ENCODE measurements around the gene DGKB.

Gene DGKB

DNA sequence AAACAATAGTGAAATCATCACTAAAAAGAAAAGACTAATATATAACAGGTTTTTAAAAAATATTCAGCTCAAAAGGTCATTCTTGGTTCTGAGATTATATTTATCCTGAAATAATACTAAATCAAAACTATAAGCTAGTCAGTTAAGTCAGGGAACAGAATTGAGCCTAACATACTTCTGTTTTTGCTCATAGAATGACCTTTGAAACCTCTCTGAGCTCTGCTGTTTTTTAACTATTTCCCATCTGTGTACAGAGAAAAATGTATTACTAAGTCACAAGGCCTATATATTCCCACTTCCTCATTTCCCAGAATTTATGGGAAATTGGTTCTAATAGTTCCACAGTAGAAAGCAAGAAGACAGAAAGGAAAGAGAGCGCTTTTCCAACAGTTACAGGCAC, 566.3 kb downstream of the DGKB start:
- no peaks in the 10 kb centered on the region for H3K9me3 ChIP-seq (ENCODE audit: insufficient read depth, low read length)
- no peak for DNase-seq (ENCODE audit: low read depth, low spot score)
- no peaks in the 10 kb centered on the region for H3K4me1 ChIP-seq (ENCODE audit: insufficient read depth, insufficient read length)
- no peak overlapping the region for H3K9ac ChIP-seq (ENCODE audit: insufficient read length, low read depth)
- no peak overlapping the region for H3K4me3 ChIP-seq (ENCODE audit: insufficient read length, low read depth)
- H3K27me3 ChIP-seq (ENCODE audit: insufficient read depth, insufficient read length), result no peaks in the 10 kb centered on the region
- TF ChIP-seq SUZ12 (IDR thresholded peaks at IDR 0.05; ENCODE audit: extremely low read depth, insufficient read depth, insufficient read length), result no peak
- no peak for TF ChIP-seq YY1 (IDR thresholded peaks at IDR 0.05; ENCODE audit: insufficient read depth, insufficient read length)
- TF ChIP-seq ZNF274 (IDR thresholded peaks at IDR 0.05; ENCODE audit: low read depth, low read length), result no peak
- no peaks in the 10 kb centered on the region for H3K36me3 ChIP-seq (ENCODE audit: insufficient read depth, insufficient read length, low read length)

DNA sequence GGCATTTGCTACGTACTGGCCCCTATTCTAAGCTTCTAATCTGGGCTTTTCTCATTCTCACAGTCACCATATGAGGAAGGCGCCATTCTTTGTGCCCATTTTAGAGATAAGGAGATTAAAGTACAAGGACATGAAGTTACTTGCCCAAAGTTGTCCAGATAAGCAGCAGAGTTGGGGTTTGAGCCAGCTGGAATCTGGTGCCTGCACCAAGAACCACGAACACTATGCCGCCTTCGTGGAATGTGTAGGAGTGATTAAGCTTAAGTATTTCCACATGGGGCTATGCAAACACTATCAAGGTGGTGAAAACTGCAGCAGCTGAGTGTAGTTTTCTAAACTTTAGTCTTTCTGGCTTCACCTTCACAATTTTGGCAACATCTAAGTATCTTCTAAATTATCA, 570.4 kb downstream of the DGKB start:
- no peaks in the 10 kb centered on the region for H3K4me1 ChIP-seq (ENCODE audit: insufficient read depth, insufficient read length)
- H3K27me3 ChIP-seq (ENCODE audit: insufficient read depth, insufficient read length), result no peaks in the 10 kb centered on the region
- TF ChIP-seq YY1 (IDR thresholded peaks at IDR 0.05; ENCODE audit: insufficient read depth, insufficient read length), result no peak
- TF ChIP-seq ZNF274 (IDR thresholded peaks at IDR 0.05; ENCODE audit: low read depth, low read length), result no peak
- no peak for TF ChIP-seq SUZ12 (IDR thresholded peaks at IDR 0.05; ENCODE audit: extremely low read depth, insufficient read depth, insufficient read length)
- no peak for DNase-seq (ENCODE audit: low read depth, low spot score)
- H3K9me3 ChIP-seq (ENCODE audit: insufficient read depth, low read length), result no peaks in the 10 kb centered on the region
- no peak overlapping the region for H3K4me3 ChIP-seq (ENCODE audit: insufficient read length, low read depth)
- H3K36me3 ChIP-seq (ENCODE audit: insufficient read depth, insufficient read length, low read length), result no peaks in the 10 kb centered on the region
- no peak overlapping the region for H3K9ac ChIP-seq (ENCODE audit: insufficient read length, low read depth)

DNA sequence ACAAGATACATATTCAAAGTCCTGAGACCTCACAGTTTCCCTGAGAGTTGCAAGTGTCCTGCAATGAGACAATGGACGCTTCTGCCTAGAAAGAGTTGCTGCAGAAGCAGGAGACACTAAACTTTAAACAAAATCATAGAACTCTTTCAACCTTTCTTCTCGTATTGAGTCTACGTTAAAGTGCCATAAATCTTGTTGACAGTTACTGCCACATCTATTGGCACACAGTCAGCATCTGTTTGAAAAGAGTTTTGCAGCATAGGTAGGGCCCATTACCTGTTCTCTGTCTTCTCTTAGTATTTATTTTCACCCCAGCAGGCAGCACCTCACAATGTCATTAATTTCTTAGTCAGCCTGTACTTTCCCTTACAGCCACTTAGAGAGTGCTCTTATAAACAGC, 577.8 kb downstream of the DGKB start:
- Histone ChIP-seq H3K36me3 (ENCODE audit: insufficient read depth, insufficient read length, low read length) (no peaks in the 10 kb centered on the region), H3K9ac (ENCODE audit: insufficient read length, low read depth) (no peak overlapping the region), H3K4me1 (ENCODE audit: insufficient read depth, insufficient read length) (no peaks in the 10 kb centered on the region), H3K4me3 (ENCODE audit: insufficient read length, low read depth) (no peak overlapping the region), H3K9me3 (ENCODE audit: insufficient read depth, low read length) (no peaks in the 10 kb centered on the region), H3K27me3 (ENCODE audit: insufficient read depth, insufficient read length) (no peaks in the 10 kb centered on the region)
- TF ChIP-seq YY1 (IDR thresholded peaks at IDR 0.05; ENCODE audit: insufficient read depth, insufficient read length), result no peak
- TF ChIP-seq ZNF274 (IDR thresholded peaks at IDR 0.05; ENCODE audit: low read depth, low read length), result no peak
- no peak for TF ChIP-seq SUZ12 (IDR thresholded peaks at IDR 0.05; ENCODE audit: extremely low read depth, insufficient read depth, insufficient read length)
- DNase-seq (ENCODE audit: low read depth, low spot score), result no peak

DNA sequence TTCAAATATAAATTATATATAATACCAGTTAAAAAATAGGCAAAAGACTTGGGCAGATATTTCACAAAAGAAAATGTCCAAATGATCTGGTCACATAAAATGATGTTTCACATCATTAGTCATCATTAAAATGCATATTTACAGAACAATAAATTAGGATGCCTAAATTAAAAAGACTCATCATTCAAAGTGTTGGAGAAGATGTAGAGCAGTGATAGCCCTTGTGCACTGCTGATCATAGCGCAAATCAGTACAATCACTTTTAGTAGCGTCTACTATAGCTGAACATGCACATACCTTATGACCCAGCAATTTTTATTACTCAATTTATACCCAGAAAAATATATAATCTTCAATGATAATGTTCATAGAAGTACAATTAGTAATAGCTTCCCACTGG, 579.8 kb downstream of the DGKB start:
- no peaks in the 10 kb centered on the region for H3K36me3 ChIP-seq (ENCODE audit: insufficient read depth, insufficient read length, low read length)
- no peaks in the 10 kb centered on the region for H3K4me1 ChIP-seq (ENCODE audit: insufficient read depth, insufficient read length)
- TF ChIP-seq YY1 (IDR thresholded peaks at IDR 0.05; ENCODE audit: insufficient read depth, insufficient read length), result no peak
- no peak for TF ChIP-seq SUZ12 (IDR thresholded peaks at IDR 0.05; ENCODE audit: extremely low read depth, insufficient read depth, insufficient read length)
- no peak for TF ChIP-seq ZNF274 (IDR thresholded peaks at IDR 0.05; ENCODE audit: low read depth, low read length)
- H3K4me3 ChIP-seq (ENCODE audit: insufficient read length, low read depth), result no peak overlapping the region
- no peak overlapping the region for H3K9ac ChIP-seq (ENCODE audit: insufficient read length, low read depth)
- no peaks in the 10 kb centered on the region for H3K9me3 ChIP-seq (ENCODE audit: insufficient read depth, low read length)
- H3K27me3 ChIP-seq (ENCODE audit: insufficient read depth, insufficient read length), result no peaks in the 10 kb centered on the region
- no peak for DNase-seq (ENCODE audit: low read depth, low spot score)

DNA sequence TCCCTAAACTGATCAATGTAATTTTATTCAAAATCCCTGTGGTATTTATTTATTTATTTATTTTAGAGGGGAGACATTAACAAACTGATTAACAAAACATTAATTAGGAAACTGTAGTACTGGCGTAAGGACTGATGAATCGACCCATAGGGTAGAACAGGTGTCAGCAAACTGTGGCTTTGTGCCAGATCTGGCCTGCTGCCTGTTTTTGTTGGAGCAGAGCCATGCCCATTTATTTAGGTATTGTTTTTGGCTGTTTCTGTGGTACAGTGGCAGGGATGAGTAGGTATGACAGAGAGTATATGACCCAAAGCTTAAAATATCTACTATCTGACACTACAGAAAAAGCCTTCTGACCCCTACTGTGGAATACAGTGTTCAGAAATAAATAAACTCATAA, 580.6 kb downstream of the DGKB start:
- TF ChIP-seq YY1 (IDR thresholded peaks at IDR 0.05; ENCODE audit: insufficient read depth, insufficient read length) (no peak), ZNF274 (IDR thresholded peaks at IDR 0.05; ENCODE audit: low read depth, low read length) (no peak), SUZ12 (IDR thresholded peaks at IDR 0.05; ENCODE audit: extremely low read depth, insufficient read depth, insufficient read length) (no peak)

DNA sequence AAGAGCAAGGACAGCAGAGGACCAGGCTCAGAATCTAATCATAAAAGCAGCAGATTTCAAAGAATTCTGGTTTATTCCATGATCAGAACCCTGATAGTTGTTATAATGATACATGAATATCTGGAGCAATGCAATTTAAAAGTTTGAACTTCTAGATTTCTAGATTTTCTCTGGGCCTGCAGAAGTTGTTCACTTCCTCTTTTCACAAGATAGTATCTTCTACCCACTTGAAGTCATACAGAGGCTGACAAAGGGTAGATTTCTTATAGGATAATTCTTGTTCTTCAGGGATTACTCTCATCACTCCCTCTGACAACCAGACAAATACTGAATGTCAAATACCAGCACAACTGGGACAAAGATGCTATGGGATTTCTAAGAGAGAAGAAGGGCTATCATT, 593.1 kb downstream of the DGKB start:
- Histone ChIP-seq H3K27me3 (ENCODE audit: insufficient read depth, insufficient read length) (no peaks in the 10 kb centered on the region), H3K4me1 (ENCODE audit: insufficient read depth, insufficient read length) (no peaks in the 10 kb centered on the region), H3K36me3 (ENCODE audit: insufficient read depth, insufficient read length, low read length) (no peaks in the 10 kb centered on the region), H3K9ac (ENCODE audit: insufficient read length, low read depth) (no peak overlapping the region), H3K9me3 (ENCODE audit: insufficient read depth, low read length) (peaks cover 8% of the 10 kb centered on the region; the same call in 1 of the 2 replicates), H3K4me3 (ENCODE audit: insufficient read length, low read depth) (no peak overlapping the region)
- TF ChIP-seq YY1 (IDR thresholded peaks at IDR 0.05; ENCODE audit: insufficient read depth, insufficient read length), result no peak
- no peak for TF ChIP-seq SUZ12 (IDR thresholded peaks at IDR 0.05; ENCODE audit: extremely low read depth, insufficient read depth, insufficient read length)
- TF ChIP-seq ZNF274 (IDR thresholded peaks at IDR 0.05; ENCODE audit: low read depth, low read length), result no peak
- DNase-seq (ENCODE audit: low read depth, low spot score), result no peak

More for the DNA sequence above, 580.6 kb downstream of the DGKB start:
- H3K9me3 ChIP-seq (ENCODE audit: insufficient read depth, low read length), result no peaks in the 10 kb centered on the region
- no peak for DNase-seq (ENCODE audit: low read depth, low spot score)
- no peaks in the 10 kb centered on the region for H3K27me3 ChIP-seq (ENCODE audit: insufficient read depth, insufficient read length)
- no peaks in the 10 kb centered on the region for H3K4me1 ChIP-seq (ENCODE audit: insufficient read depth, insufficient read length)
- H3K4me3 ChIP-seq (ENCODE audit: insufficient read length, low read depth), result no peak overlapping the region
- no peaks in the 10 kb centered on the region for H3K36me3 ChIP-seq (ENCODE audit: insufficient read depth, insufficient read length, low read length)
- H3K9ac ChIP-seq (ENCODE audit: insufficient read length, low read depth), result no peak overlapping the region

DNA sequence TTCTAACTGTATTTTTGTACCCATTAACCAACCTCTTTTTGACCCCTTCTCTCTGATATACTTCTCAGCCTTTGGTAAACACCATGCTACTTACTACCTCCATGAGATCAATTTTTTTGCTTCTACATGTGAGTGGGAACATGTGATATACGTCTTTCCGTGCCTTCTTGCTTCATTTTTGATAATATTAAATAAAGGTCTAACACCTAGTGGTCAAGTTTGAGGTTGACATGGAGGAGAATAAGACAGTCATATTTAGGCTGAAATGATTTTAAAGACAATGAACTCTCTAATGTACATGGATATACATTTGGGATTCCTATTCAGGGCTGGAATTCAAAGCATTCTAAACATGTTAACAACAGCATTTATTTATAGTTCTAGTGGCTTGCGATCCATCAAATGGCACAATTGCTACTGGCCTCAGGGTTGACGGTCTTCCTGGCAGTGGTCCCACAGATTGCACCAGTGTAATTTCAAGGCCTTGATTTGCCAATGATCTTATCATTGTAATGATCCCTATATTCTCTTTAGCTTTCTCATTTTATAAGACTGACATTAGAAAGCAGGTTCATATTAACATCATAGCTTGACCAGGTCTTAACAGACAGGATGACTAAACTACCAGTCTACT, 597.2 kb downstream of the DGKB start:
- no peak for TF ChIP-seq ZNF274 (IDR thresholded peaks at IDR 0.05; ENCODE audit: low read depth, low read length)
- TF ChIP-seq SUZ12 (IDR thresholded peaks at IDR 0.05; ENCODE audit: extremely low read depth, insufficient read depth, insufficient read length), result no peak
- TF ChIP-seq YY1 (IDR thresholded peaks at IDR 0.05; ENCODE audit: insufficient read depth, insufficient read length), result no peak
- no peaks in the 10 kb centered on the region for H3K36me3 ChIP-seq (ENCODE audit: insufficient read depth, insufficient read length, low read length)
- no peak overlapping the region for H3K4me3 ChIP-seq (ENCODE audit: insufficient read length, low read depth)
- H3K27me3 ChIP-seq (ENCODE audit: insufficient read depth, insufficient read length), result no peaks in the 10 kb centered on the region
- H3K9ac ChIP-seq (ENCODE audit: insufficient read length, low read depth), result no peak overlapping the region
- DNase-seq (ENCODE audit: low read depth, low spot score), result no peak
- no peaks in the 10 kb centered on the region for H3K9me3 ChIP-seq (ENCODE audit: insufficient read depth, low read length)
- H3K4me1 ChIP-seq (ENCODE audit: insufficient read depth, insufficient read length), result no peaks in the 10 kb centered on the region

Data from NT2/D1 (cell line).